GM12865 (cell line): Measurements from ENCODE around the gene AOAH.

Source experiments
- DNase-seq: peaks from one replicate; pipeline ENCODE4 v3.0.0; 2010; ENCODE audit warnings: low read depth
- H3K4me3 ChIP-seq: 2 replicates; pipeline ENCODE4 v1.5.1; 2011; ENCODE audit warnings: mild to moderate bottlenecking, low read depth, low read length, control low read depth
- CTCF ChIP-seq: IDR thresholded peaks from 2 replicates; pipeline ENCODE4 v1.5.1; 2011; ENCODE audit warnings: low read length, control low read depth, low read depth, inconsistent platforms; ENCODE audit not compliant: insufficient read depth; ENCODE audit errors: missing control alignments

AOAH gene

GRCh38 chr7:36730046-36730445 is 5.8 kb upstream of the AOAH start:
- DNase-seq: no peak
- H3K4me3 ChIP-seq: no peak overlapping the region
- TF ChIP-seq CTCF: no peak

GRCh38 chr7:36728143-36728542 is 3.8 kb upstream of the AOAH start:
- TF ChIP-seq CTCF: no peak
- DNase-seq: no peak
- no peak overlapping the region for H3K4me3 ChIP-seq

GRCh38 chr7:36726806-36727503 is 2.7 kb upstream of the AOAH start:
- no peak overlapping the region for H3K4me3 ChIP-seq
- TF ChIP-seq CTCF: no peak
- no peak for DNase-seq

- DNase-seq: no peak
- TF ChIP-seq CTCF: no peak
- no peak overlapping the region for H3K4me3 ChIP-seq
These were observed 2.0 kb upstream of the AOAH start for GRCh38 chr7:36726311-36726710.

GRCh38 chr7:36724996-36725395 is 702 bp upstream of the AOAH start:
- DNase-seq: no peak
- TF ChIP-seq CTCF: no peak
- H3K4me3 ChIP-seq: no peak overlapping the region

- no peak overlapping the region for H3K4me3 ChIP-seq
- TF ChIP-seq CTCF: no peak
- no peak for DNase-seq
These were observed 1.0 kb downstream of the AOAH start for GRCh38 chr7:36723291-36723690.

GRCh38 chr7:36719083-36719632 is 5.1 kb downstream of the AOAH start:
- no peak overlapping the region for H3K4me3 ChIP-seq
- DNase-seq: no peak
- TF ChIP-seq CTCF: no peak
